HG02852 (cell line): ENCODE data around the gene PTBP1.
"Not testable (repeated sequence)": the region's sequence is repeated elsewhere in the genome, so short reads cannot be mapped to it uniquely, and the experiment has no call there.

Experiments
- ATAC-seq: cut with Tn5 transposase; IDR thresholded peaks from one replicate; pipeline ENCODE4 v1.9.1; 2021; ENCODE audit warnings: mild to moderate bottlenecking, moderate library complexity; ENCODE audit not compliant: unreplicated experiment

Gene PTBP1

DNA sequence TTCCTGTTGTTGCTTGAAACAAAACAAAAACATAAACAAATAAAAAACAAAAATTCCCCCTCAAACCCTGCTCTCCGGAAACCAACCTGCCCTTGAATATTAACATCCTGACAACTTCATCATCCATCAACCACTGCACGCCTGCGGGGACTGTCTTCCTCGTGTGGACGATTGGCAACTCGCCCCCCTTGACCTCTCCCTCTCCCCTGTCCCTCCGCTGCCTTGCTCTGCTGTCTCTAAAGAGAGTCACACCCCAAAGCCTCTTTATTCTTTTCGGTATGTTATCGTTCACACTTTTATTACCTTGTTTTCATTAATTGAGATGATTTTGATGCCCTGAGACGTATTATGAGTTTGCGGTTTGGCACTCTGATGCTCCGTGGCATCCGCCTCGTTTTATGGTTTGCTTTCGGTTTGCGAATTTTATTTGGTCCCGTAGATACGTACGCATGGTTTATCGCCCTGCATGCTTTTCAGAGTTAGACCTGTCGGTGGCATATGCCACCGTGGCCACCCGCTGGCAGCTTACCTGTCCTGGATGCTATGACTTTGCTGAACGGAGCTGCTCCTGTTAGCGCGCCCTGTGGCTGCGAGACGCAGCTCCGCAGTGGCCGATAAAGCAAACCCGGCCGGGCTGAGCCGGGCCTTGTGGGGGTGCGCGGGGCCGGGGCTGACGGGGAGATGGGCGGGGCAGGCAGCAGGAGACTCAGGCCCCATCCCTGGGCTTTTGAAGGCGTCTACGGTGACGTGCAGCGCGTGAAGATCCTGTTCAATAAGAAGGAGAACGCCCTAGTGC is 10.6 kb downstream of the PTBP1 start:
- ATAC-seq, result no peak

DNA sequence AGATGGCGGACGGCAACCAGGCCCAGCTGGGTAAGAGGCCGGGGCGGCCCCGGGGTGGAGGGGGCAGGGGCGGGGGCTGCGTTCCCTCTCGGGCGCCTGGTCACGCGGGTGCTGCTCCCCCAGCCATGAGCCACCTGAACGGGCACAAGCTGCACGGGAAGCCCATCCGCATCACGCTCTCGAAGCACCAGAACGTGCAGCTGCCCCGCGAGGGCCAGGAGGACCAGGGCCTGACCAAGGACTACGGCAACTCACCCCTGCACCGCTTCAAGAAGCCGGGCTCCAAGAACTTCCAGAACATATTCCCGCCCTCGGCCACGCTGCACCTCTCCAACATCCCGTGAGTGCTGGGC is 11.1 kb downstream of the PTBP1 start:
- no peak for ATAC-seq

DNA sequence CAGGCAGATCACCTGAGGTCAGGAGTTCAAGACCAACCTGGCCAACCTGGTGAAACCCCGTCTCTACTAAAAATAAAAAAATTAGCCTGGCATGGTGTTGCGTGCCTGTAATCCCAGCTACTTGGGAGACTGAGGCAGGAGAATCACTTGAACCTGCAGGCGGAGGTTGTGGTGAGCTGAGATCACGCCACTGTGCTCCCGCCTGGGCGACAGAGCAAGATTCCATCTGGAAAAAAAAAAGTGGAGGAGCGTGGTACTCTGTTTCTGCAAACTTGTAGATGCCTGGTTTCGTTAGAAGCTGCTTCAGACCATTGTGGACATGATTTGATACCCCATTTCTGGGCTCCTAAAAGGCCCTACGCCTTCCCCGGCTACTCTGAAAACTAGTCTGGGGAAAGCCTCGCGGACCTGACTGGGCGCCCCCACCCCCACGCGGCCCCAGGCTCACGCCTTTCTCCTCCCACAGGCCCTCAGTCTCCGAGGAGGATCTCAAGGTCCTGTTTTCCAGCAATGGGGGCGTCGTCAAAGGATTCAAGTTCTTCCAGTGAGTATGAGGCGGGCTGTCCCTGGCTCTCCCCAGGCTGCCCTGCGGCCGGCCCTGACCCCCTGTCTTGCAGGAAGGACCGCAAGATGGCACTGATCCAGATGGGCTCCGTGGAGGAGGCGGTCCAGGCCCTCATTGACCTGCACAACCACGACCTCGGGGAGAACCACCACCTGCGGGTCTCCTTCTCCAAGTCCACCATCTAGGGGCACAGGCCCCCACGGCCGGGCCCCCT is 13.0 kb downstream of the PTBP1 start:
- ATAC-seq, result no peak

- ATAC-seq, result no peak
Observed at GRCh38 chr19:810883-811489, 13.7 kb downstream of the PTBP1 start.

DNA sequence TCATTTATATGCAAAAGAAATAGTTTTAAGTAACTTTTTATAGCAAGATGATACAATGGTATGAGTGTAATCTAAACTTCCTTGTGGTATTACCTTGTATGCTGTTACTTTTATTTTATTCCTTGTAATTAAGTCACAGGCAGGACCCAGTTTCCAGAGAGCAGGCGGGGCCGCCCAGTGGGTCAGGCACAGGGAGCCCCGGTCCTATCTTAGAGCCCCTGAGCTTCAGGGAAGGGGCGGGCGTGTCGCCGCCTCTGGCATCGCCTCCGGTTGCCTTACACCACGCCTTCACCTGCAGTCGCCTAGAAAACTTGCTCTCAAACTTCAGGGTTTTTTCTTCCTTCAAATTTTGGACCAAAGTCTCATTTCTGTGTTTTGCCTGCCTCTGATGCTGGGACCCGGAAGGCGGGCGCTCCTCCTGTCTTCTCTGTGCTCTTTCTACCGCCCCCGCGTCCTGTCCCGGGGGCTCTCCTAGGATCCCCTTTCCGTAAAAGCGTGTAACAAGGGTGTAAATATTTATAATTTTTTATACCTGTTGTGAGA is 14.3 kb downstream of the PTBP1 start:
- no peak for ATAC-seq

DNA sequence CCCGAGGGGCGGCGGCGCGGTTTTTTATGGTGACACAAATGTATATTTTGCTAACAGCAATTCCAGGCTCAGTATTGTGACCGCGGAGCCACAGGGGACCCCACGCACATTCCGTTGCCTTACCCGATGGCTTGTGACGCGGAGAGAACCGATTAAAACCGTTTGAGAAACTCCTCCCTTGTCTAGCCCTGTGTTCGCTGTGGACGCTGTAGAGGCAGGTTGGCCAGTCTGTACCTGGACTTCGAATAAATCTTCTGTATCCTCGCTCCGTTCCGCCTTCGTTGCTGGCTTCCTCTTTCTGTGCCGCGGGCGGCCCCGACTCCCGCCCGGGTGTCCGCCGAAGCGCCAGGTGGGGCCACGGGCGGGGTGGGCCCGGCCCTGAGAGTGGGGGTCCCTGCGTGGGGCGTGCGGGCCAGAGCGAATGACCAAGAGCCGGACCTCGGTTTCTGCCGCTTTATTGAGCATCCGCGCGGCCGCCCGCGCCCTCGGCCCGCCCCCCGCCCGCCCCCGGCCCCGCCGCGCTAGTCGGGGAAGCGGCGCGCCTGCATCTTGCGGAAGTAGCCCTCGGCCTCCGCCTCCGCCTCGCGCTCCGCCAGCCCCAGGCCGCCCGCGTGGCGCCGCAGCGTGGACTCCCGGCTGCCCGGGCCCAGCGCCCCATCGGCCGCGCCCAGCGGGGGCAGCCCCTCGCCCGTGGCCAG is 14.9 kb downstream of the PTBP1 start:
- no peak for ATAC-seq

DNA sequence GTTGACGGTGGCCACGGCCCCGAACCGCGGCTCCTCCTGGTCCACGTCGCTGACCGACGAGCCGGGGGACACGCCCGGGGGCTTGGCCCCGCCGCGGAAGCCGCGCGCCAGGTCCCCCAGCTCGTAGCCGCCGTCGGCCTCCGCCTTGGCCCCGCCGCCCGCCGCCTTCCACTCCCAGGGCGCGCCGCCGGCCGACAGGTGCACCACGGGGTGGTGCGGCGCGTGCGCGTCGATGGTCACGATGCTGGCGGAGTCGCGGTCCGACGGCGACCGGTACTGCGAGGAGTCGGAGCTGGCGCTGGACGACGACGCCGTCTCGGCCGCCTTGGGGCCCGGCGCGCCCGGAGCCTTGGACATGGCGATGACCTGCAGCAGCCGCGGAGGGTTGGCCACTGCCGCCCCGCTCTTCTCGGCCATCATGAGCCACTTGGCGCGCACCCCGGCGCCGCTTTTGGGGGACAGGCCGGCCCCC is 15.5 kb downstream of the PTBP1 start:
- ATAC-seq, result no peak

DNA sequence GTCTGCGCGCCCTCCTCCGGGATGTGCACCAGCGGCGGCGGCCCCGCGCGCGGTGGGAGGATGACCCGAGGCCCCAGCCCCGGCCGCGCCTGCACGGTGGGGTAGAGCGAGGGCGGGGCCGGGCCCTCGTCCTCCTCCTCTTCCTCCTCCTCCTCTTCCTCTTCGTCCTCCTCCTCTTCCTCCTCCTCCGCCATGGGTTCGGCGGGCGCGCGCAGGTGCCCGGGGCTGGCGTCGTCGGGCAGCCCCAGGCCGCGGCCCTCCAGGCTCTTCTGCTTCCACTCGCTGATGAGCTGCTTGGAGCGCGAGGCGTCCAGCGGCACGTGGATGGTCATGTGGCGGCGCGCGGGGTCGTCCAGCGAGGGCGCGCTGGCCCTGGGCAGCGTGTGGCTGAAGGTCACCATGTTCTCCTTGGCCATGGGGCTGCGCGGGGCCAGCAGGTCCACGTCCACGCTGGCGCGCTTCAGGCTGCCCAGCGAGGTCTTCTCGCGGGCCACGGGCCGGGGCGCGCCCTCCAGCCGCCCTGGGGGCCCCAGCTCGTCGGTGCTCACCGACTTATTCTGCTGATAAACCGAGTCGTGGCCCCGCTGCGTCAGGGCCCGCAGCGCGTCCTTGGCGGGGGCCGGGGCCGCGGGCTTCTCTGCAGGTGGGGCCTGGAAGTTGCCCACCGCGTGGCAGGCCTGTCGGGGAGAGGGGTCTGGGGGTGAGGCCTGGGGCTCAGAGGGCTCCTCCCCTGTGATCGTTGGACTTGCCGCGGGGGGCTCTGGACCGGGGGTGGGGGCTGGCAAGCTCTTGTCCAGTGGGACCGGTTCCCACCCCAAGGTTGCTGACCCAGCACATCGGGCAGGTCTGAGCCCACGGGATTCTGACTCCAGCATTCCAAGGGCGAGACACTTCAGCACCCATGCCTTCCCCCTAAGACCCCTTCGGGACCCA is 16.2 kb downstream of the PTBP1 start:
- no peak for ATAC-seq

DNA sequence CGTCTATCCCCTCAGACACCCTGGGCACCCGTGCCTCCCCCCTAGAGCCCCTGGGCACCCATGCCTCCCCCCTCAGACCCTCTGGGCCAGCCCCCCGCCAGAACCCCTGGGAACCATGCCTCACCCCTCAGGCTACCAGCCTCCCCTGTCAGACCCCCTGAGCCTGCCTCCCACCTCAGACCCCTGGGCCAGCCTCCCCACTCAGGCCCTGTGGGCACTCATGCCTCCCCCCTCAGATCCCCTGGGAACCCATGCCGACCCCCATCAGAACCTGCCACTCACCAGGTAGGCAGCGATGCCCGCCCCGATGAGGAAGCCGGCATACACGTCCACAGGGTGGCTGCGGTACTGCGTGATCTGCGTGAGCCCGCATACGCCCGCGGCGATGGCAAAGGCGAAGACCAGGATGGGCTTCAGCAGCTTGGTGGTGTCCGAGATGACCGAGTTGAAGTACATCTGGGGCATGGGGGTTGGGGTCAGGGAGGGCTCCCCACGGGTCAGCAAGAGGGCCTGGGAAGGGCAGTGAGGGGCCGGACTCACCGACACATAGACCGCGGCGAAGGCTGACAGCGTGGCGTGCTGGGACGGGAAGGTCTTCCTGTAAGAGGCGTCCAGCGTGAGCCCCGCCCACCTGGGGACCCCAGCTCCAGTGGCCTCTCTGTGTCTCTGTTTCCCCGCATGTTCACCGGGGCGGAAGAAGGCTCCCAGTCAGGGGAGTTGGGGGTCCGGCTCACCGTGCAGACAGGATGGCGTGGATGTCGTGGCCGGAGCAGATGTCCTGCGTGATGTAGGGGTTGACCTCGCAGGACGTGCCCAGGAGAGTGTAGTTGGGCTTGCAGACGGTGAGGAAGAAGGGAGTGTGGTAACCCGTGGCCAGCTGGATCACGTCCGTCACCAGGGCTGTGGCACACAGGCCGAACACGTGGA is 17.2 kb downstream of the PTBP1 start:
- ATAC-seq, result no peak

GRCh38 chr19:815079-815774 is 18.0 kb downstream of the PTBP1 start:
- ATAC-seq, result no peak

DNA sequence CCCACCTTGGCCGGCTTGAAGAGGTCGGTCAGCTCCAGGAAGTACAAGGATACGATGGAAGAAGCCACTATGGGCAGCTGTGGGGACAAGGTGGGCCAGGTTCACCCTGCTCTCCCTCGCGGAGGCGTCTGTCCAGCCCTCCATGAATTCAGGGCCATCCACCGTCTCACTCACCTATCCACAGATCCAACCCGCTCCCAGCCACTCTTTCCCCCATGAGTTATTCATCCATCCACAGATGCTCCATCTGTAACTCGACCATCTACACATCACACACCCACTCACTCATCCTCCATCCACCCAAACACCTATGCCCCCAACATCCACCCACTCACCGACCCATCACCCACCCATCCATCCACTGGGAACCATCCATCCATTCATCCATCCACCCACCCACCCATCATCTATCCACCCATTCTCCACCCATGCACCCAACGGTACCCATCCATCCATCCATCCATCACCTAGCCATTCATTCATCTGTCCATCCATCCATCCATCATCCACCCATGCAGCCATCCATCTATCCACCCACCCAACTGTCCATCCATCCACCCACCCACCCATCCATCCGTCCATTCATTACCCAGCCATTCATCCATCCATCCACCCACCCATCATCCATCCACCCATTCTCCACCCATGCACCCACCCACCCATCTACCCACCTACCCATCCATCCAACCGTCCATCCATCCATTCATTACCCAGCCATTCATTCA is 18.7 kb downstream of the PTBP1 start:
- ATAC-seq, result no peak

- no peak for ATAC-seq
Observed at GRCh38 chr19:816500-816857, 19.2 kb downstream of the PTBP1 start.

- ATAC-seq, result not testable (repeated sequence)
Observed at GRCh38 chr19:820212-820611, 23.0 kb downstream of the PTBP1 start.

- ATAC-seq, result no peak
Observed at GRCh38 chr19:821231-821824, 24.1 kb downstream of the PTBP1 start.

DNA sequence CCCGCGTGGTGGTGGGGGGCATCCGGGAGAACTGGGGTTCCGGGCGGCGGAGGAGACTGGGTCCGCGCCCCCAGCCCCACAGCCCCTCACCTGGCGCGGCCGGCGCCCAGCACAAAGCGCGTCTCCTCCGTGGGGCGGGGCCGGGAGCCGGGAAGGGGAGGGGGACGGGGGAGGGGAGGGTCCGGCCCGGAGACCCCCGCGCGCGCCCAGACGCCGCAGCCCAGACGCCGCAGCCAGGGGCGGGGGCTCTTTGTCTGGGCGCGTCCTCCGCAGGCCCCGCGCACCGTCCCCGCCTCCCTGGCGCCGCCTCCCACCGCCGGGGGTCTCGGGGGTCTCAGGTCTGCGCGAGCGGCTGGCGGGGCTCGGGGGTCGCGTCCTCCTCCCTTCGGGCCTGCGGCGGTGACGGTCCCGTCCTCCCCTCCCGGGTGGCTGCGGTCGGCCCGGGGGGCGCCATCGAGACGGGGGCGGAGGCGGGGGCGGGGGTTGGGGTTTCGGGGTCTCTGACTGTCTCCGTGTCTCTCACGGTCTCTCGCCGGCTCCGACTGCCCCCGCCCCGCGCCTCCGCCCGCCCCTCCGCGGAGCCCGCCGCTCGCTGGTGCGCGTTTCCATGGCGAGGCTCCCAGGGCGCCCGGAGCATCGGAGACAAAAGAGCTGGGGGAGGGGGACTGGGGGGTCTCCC is 24.7 kb downstream of the PTBP1 start, which contains the start of gene PLPPR3:
TSS of gene PLPPR3 (minus strand) at position 131 of the 679 bp plus-strand sequence. CDS start 396 bp downstream, outside the sequence.
- ATAC-seq, result no peak

DNA sequence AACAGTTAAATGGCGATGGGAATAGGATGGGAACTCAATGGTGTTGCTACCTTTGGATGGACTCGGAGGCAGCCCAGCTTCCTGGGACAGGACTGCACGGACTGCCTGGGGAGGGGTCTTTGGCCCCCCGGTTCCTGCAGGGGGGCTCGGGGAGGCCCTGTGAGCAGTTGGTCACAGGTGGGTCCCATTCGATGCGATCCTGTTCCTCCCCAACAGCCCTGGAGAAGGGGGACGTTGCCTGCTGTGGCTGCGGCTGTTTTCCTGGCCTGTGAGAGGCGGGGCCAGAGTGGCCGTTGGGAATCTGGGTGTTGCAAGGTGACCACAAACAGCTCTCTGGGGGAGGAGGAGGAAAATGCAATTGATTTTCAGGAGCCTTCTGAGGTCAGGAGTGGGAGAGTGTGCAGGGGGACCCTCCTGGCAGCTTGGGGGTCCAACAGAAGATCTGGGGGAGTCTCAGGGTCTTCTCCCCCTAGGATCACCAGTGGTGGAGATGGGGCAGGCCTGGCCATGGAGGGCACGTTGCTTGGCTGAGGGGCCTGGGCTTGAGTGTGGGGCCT is 26.4 kb downstream of the PTBP1 start:
- no peak for ATAC-seq
